Endothelial cell of umbilical vein (primary cell): ENCODE data around the gene MSL1. TPM values are rescaled to one million over a fixed set of nuclear protein-coding genes. Genes with fewer than 3 reads are reported as not detected.

Experiments
- BruUV-seq: library from RNA; stranded (reverse); fragments of 400-500 nt; replicated peaks from 2 replicates; lab custom pipeline; 2021; lab: Mats Ljungman, UMichigan
- CTCF ChIA-PET: fragments of 300-600, 350-600 bp; sonication (Branson Sonifier 250); formaldehyde crosslinking; loops from one replicate; lab custom pipeline; 2021; ENCODE audit warnings: antibody characterized with exemption, inconsistent platforms; lab: Charles Lee
- POLR2A ChIA-PET: fragments of 300-600, 350-600 bp; sonication (Branson Sonifier 250); formaldehyde crosslinking; loops from one replicate; lab custom pipeline; 2021; ENCODE audit warnings: antibody characterized with exemption, inconsistent platforms; lab: Charles Lee
- DNase-seq: peaks from one replicate; pipeline ENCODE4 v3.0.0-alpha.2; 2011; ENCODE audit warnings: low read depth, low spot score
- FAIRE-seq: peaks from 2 replicates; lab custom pipeline; 2011; peaks lifted over from hg19 to GRCh38; lab: Jason Lieb, UNC
- H2AFZ ChIP-seq: 2 replicates; pipeline ENCODE4 v1.6.0; 2012; ENCODE audit warnings: low read depth, low read length, control low read depth, inconsistent platforms
- H3K27ac ChIP-seq: 2 replicates; pipeline ENCODE4 v1.5.1; 2011; ENCODE audit warnings: low read depth, mild to moderate bottlenecking, control low read depth, low read length, moderate library complexity; ENCODE audit not compliant: insufficient read depth
- H3K27me3 ChIP-seq, 2 experiments: 2 replicates each; pipeline versions ENCODE4 v1.6.0 to v1.6.1; 2011; ENCODE audit warnings: low read length in 2 of 2, mixed read lengths in 1 of 2; ENCODE audit not compliant: control insufficient read depth in 2 of 2, insufficient read depth in 2 of 2
- H3K36me3 ChIP-seq, 2 experiments: 2 replicates in 1 of 2; 3 replicates in 1 of 2; pipeline ENCODE4 v1.5.1; 2011; ENCODE audit warnings: low read length in 2 of 2, mild to moderate bottlenecking in 1 of 2, moderate library complexity in 1 of 2; ENCODE audit not compliant: control insufficient read depth in 2 of 2, insufficient read depth in 2 of 2; ENCODE audit errors: extremely low read depth in 1 of 2
- H3K4me1 ChIP-seq: 3 replicates; pipeline ENCODE4 v1.5.1; 2011; ENCODE audit warnings: mild to moderate bottlenecking, low read length; ENCODE audit not compliant: control insufficient read depth, insufficient read depth; ENCODE audit errors: extremely low read depth
- H3K4me2 ChIP-seq: 2 replicates; pipeline ENCODE4 v1.6.1; 2011; ENCODE audit warnings: low read length, control low read depth, mixed read lengths; ENCODE audit not compliant: insufficient read depth
- H3K4me3 ChIP-seq, 3 experiments: fragments of 200-600 bp in 1 of 3; sonication (generic), shearing (Covaris generic) in 1 of 3; replicated peaks in 1 of 3; 2 replicates each; pipeline ENCODE4 v1.5.1; 2011 to 2016; ENCODE audit warnings: control low read depth in 3 of 3, low read length in 3 of 3, mild to moderate bottlenecking in 2 of 3, inconsistent platforms in 1 of 3, low read depth in 1 of 3, moderate library complexity in 1 of 3; ENCODE audit not compliant: insufficient read depth in 1 of 3
- H3K79me2 ChIP-seq: 2 replicates; pipeline ENCODE4 v1.6.0; 2012; ENCODE audit warnings: low read length, inconsistent platforms; ENCODE audit not compliant: control insufficient read depth, insufficient read depth
- H3K9ac ChIP-seq: replicated peaks from 2 replicates; pipeline ENCODE3; 2011; ENCODE audit warnings: low read length, control low read depth; ENCODE audit not compliant: insufficient read depth; ENCODE audit errors: extremely low read depth
- H3K9me1 ChIP-seq: replicated peaks from 3 replicates; pipeline ENCODE4 v1.6.0; 2011; ENCODE audit warnings: mild to moderate bottlenecking, low read length; ENCODE audit not compliant: control insufficient read depth, insufficient read depth; ENCODE audit errors: extremely low read depth
- H3K9me3 ChIP-seq: replicated peaks from 2 replicates; pipeline ENCODE4 v1.5.1; 2012; ENCODE audit warnings: low read length, inconsistent platforms; ENCODE audit not compliant: control insufficient read depth, insufficient read depth
- H4K20me1 ChIP-seq: replicated peaks from 2 replicates; pipeline ENCODE3; 2011; ENCODE audit warnings: mild to moderate bottlenecking, low read length; ENCODE audit not compliant: control insufficient read depth, insufficient read depth; ENCODE audit errors: extremely low read depth
- CTCF ChIP-seq, 2 donors: IDR thresholded peaks; 1 replicate in 1 of 2; 2 replicates in 1 of 2; pipeline ENCODE4 v1.5.1; 2011; ENCODE audit warnings: low read length in 2 of 2, mild to moderate bottlenecking in 2 of 2, moderate library complexity in 2 of 2, control low read depth in 1 of 2, inconsistent platforms in 1 of 2, low read depth in 1 of 2; ENCODE audit not compliant: insufficient read depth in 1 of 2; ENCODE audit errors: extremely low read depth in 1 of 2
- EZH2 ChIP-seq: IDR thresholded peaks from 2 replicates; pipeline ENCODE4 v1.6.1; 2012; ENCODE audit warnings: borderline replicate concordance, low read depth, mild to moderate bottlenecking, moderate library complexity, low read length, inconsistent platforms; ENCODE audit not compliant: severe bottlenecking
- FOS ChIP-seq: IDR thresholded peaks from 2 replicates; pipeline ENCODE4 v1.6.1; 2011; ENCODE audit warnings: mild to moderate bottlenecking, low read length, moderate library complexity, borderline replicate concordance; ENCODE audit not compliant: insufficient read depth
- GATA2 ChIP-seq: IDR thresholded peaks from 2 replicates; pipeline ENCODE4 v1.7.0; 2011; ENCODE audit warnings: low read depth, mild to moderate bottlenecking, moderate library complexity, mixed read lengths, low read length; ENCODE audit not compliant: insufficient read length, insufficient read depth
- JUN ChIP-seq: IDR thresholded peaks from 2 replicates; pipeline ENCODE4 v1.6.1; 2011; ENCODE audit warnings: borderline replicate concordance, low read depth; ENCODE audit not compliant: insufficient read length, insufficient read depth
- MYC ChIP-seq: IDR thresholded peaks from one replicate; pipeline ENCODE4 v1.6.1; 2011; ENCODE audit warnings: mild to moderate bottlenecking, low read depth, low read length
- POLR2A ChIP-seq: IDR thresholded peaks from 2 replicates; pipeline ENCODE4 v1.6.1; 2012; ENCODE audit warnings: low read depth, mild to moderate bottlenecking, control low read depth, low read length
- POLR2AphosphoS5 ChIP-seq: IDR thresholded peaks from 2 replicates; pipeline ENCODE4 v1.6.1; 2012; ENCODE audit warnings: low read depth, mild to moderate bottlenecking, control low read depth, low read length, moderate library complexity; ENCODE audit not compliant: insufficient read depth
- dilution Hi-C: fragments of 300-500 bp; cut with MboI; formaldehyde crosslinking; loops from one replicate; pipeline ENCODE4 v1.15.0; 2019; ENCODE audit warnings: low sequenced_read_pairs; ENCODE audit not compliant: extremely low pct_ligation_motif_present
- intact Hi-C: fragments of 100-400 bp; cut with micrococcal nuclease; formaldehyde crosslinking; loops from one replicate; pipeline ENCODE4 v1.10.0; 2022
- polyA plus RNA-seq, 4 experiments: library from polyadenylated mRNA; depleted of rRNA in 3 of 4; stranded (reverse) in 3 of 4; unstranded in 1 of 4; fragments of >200 nt; gene quantifications; 2 replicates each; pipeline versions ENCODE4 v1.2.1 to v1.2.3, GENCODE V29; 2011 to 2012; ENCODE audit warnings: missing spikeins in 1 of 4
- total RNA-seq: library from RNA; stranded (reverse); gene quantifications from 2 replicates; pipeline ENCODE4 v1.2.3, GENCODE V29; 2021
- TF ChIP-seq, protein P1 (sequence below): IDR thresholded peaks from 2 replicates; pipeline ENCODE4 v1.6.1; 2011; ENCODE audit not compliant: insufficient read depth, insufficient read length

Gene MSL1
- total and polyA plus RNA-seq, 2 donors (not counting 3 experiments of a cell fraction or from before 2014, with no cell fraction given): 30.9 to 95.0 TPM

DNA sequence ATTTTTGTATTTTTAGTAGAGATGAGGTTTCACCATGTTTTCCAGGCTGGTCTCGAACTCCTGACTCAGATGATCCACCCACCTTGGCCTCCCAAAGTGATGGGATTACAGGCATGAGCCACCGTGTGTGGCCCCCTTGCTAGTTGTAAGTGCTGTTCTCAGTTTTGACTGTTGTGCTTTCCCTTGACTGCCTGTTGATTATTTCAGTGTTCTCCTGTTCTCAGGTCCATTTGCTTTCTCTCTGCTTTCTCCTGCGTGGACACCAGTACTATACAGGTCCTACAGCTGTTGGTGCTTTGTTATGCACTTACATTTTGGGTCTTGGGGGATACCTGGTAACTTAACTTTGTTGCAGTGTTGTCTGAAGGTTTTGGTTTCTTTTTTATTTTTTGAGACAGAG is 26.8 kb downstream of the MSL1 start:
- intact Hi-C loops (no loop called here), dilution Hi-C loops (no loop called here)
- TF ChIP-seq MYC (no peak), FOS (no peak), POLR2AphosphoS5 (no peak), JUN (no peak), CTCF (IDR thresholded peaks at IDR 0.05; ENCODE audit: extremely low read depth in 1 of 2, insufficient read depth in 1 of 2, low read depth in 1 of 2, low read length in 2 of 2) (no peak), POLR2A (no peak), EZH2 (no peak), GATA2 (no peak)
- TF ChIP-seq, protein P1, sequence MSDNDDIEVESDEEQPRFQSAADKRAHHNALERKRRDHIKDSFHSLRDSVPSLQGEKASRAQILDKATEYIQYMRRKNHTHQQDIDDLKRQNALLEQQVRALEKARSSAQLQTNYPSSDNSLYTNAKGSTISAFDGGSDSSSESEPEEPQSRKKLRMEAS: no peak
- no peak for FAIRE-seq
- Histone ChIP-seq H3K9ac (no peak overlapping the region), H3K79me2 (peaks cover 63% of the 10 kb centered on the region), H3K27me3 (no peaks in the 10 kb centered on the region), H2AFZ (no peak overlapping the region), H3K4me1 (no peaks in the 10 kb centered on the region), H3K9me1 (no peaks in the 10 kb centered on the region), H4K20me1 (no peaks in the 10 kb centered on the region), H3K4me2 (no peak overlapping the region), H3K36me3 (peaks cover 8 to 23% of the 10 kb centered on the region in 2 experiments), H3K4me3 (no peak overlapping the region), H3K9me3 (no peaks in the 10 kb centered on the region), H3K27ac (no peak overlapping the region)
- BruUV-seq: no TSS peak
- DNase-seq: no peak
- ChIA-PET POLR2A (no interaction called here), CTCF (interaction anchor here (2.3 kb wide), 1 partner anchor 20 kb away, joined by 14 read pairs; no protein-coding TSS in a partner anchor)
